H9 (cell line): ENCODE data around the gene LYST. TPM values are rescaled to one million over a fixed set of nuclear protein-coding genes. Genes with fewer than 3 reads are reported as not detected.

Source experiments
- DNase-seq: peaks from one replicate; pipeline ENCODE4 v3.0.0-alpha.2; 2017
- H2AFZ ChIP-seq: one replicate; pipeline ENCODE4 v1.6.1; 2013; ENCODE audit warnings: mild to moderate bottlenecking, low read length, control low read depth, moderate library complexity
- H2AK5ac ChIP-seq: 2 replicates; pipeline ENCODE4 v1.6.1; 2013; ENCODE audit warnings: low read length, control low read depth, mixed read lengths; ENCODE audit not compliant: insufficient read length
- H2BK120ac ChIP-seq: one replicate; pipeline ENCODE4 v1.6.1; 2013; ENCODE audit warnings: low read depth, mild to moderate bottlenecking, low read length, control low read depth, inconsistent platforms; ENCODE audit not compliant: poor library complexity, severe bottlenecking
- H2BK12ac ChIP-seq: 2 replicates; pipeline ENCODE4 v1.6.1; 2013; ENCODE audit warnings: low read length, control low read depth, mixed read lengths, low read depth; ENCODE audit not compliant: insufficient read length
- H2BK15ac ChIP-seq: 2 replicates; pipeline ENCODE4 v1.6.1; 2013; ENCODE audit warnings: low read depth, low read length, control low read depth
- H2BK20ac ChIP-seq: one replicate; pipeline ENCODE4 v1.6.1; 2013; ENCODE audit warnings: low read depth, mild to moderate bottlenecking, low read length, control low read depth, inconsistent platforms; ENCODE audit not compliant: poor library complexity, severe bottlenecking
- H2BK5ac ChIP-seq: 2 replicates; pipeline ENCODE4 v1.6.1; 2013; ENCODE audit warnings: low read length, control low read depth, mixed read lengths; ENCODE audit not compliant: insufficient read length
- H3K14ac ChIP-seq: 2 replicates; pipeline ENCODE4 v1.6.1; 2013; ENCODE audit warnings: low read length, control low read depth; ENCODE audit not compliant: insufficient read depth
- H3K18ac ChIP-seq: 2 replicates; pipeline ENCODE4 v1.6.1; 2013; ENCODE audit warnings: low read depth, mild to moderate bottlenecking, mixed read lengths, low read length, control low read depth; ENCODE audit not compliant: insufficient read length
- H3K23ac ChIP-seq: 2 replicates; pipeline ENCODE4 v1.6.1; 2013; ENCODE audit warnings: low read length, control low read depth, mixed read lengths, low read depth; ENCODE audit not compliant: insufficient read length
- H3K23me2 ChIP-seq: 2 replicates; pipeline ENCODE4 v1.6.1; 2013; ENCODE audit warnings: low read depth, mild to moderate bottlenecking, mixed read lengths, low read length, control low read depth; ENCODE audit not compliant: insufficient read length, poor library complexity, severe bottlenecking
- H3K27ac ChIP-seq: 2 replicates; pipeline ENCODE4 v1.5.1; 2013; ENCODE audit warnings: low read length, control low read depth, mixed read lengths, low read depth; ENCODE audit not compliant: insufficient read length
- H3K27me3 ChIP-seq: 2 replicates; pipeline ENCODE4 v1.6.1; 2013; ENCODE audit warnings: low read length, control low read depth, inconsistent platforms; ENCODE audit not compliant: insufficient read depth
- H3K4ac ChIP-seq: 2 replicates; pipeline ENCODE4 v1.6.1; 2013; ENCODE audit warnings: low read depth, mild to moderate bottlenecking, control low read depth, inconsistent platforms, low read length, moderate library complexity
- H3K4me1 ChIP-seq: 2 replicates; pipeline ENCODE4 v1.6.1; 2013; ENCODE audit warnings: low read length, control low read depth, inconsistent platforms; ENCODE audit not compliant: insufficient read depth
- H3K4me2 ChIP-seq: 2 replicates; pipeline ENCODE4 v1.6.1; 2013; ENCODE audit warnings: low read length, control low read depth, mixed read lengths; ENCODE audit not compliant: insufficient read length, insufficient read depth
- H3K56ac ChIP-seq: 2 replicates; pipeline ENCODE4 v1.6.1; 2013; ENCODE audit warnings: low read depth, mild to moderate bottlenecking, mixed read lengths, low read length, control low read depth; ENCODE audit not compliant: insufficient read length
- H3K79me1 ChIP-seq: 2 replicates; pipeline ENCODE4 v1.6.1; 2013; ENCODE audit warnings: low read depth, mild to moderate bottlenecking, moderate library complexity, low read length, control low read depth, inconsistent platforms; ENCODE audit not compliant: insufficient read depth, poor library complexity, severe bottlenecking
- H3K79me2 ChIP-seq: 2 replicates; pipeline ENCODE4 v1.6.1; 2013; ENCODE audit warnings: low read length, control low read depth, inconsistent platforms; ENCODE audit not compliant: insufficient read depth
- H3K9ac ChIP-seq: 2 replicates; pipeline ENCODE4 v1.6.1; 2013; ENCODE audit warnings: low read length, control low read depth, mixed read lengths; ENCODE audit not compliant: insufficient read length; ENCODE audit errors: extremely low read depth
- H3K9me3 ChIP-seq: one replicate; pipeline ENCODE4 v1.6.1; 2013; ENCODE audit warnings: low read depth, low read length, inconsistent platforms; ENCODE audit not compliant: control insufficient read depth
- H3T11ph ChIP-seq: one replicate; pipeline ENCODE4 v1.6.1; 2013; ENCODE audit warnings: mild to moderate bottlenecking, low read length, control low read depth, inconsistent platforms
- H4K20me1 ChIP-seq: one replicate; pipeline ENCODE4 v1.6.1; 2013; ENCODE audit not compliant: control insufficient read depth, insufficient read length, insufficient read depth
- H4K5ac ChIP-seq: 2 replicates; pipeline ENCODE4 v1.6.1; 2013; ENCODE audit warnings: low read depth, mild to moderate bottlenecking, mixed read lengths, low read length, control low read depth; ENCODE audit not compliant: insufficient read length
- H4K8ac ChIP-seq: replicated peaks from 2 replicates; pipeline ENCODE4 v1.6.1; 2013; ENCODE audit warnings: low read length, control low read depth, mixed read lengths, low read depth; ENCODE audit not compliant: insufficient read length
- H4K91ac ChIP-seq: 2 replicates; pipeline ENCODE4 v1.6.1; 2013; ENCODE audit warnings: low read depth, mild to moderate bottlenecking, moderate library complexity, mixed read lengths, low read length, control low read depth; ENCODE audit not compliant: insufficient read length
- H3K27ac Mint-ChIP-seq, 3 experiments: 2 replicates in 2 of 3; 3 replicates in 1 of 3; pipeline ENCODE4 v1.8.0; 2020 to 2021; ENCODE audit warnings: mixed read lengths in 3 of 3, mild to moderate bottlenecking in 1 of 3, moderate library complexity in 1 of 3
- H3K27me3 Mint-ChIP-seq: 2 replicates; pipeline ENCODE4 v1.8.0; 2021; ENCODE audit warnings: low read depth, mild to moderate bottlenecking, moderate library complexity, mixed read lengths
- H3K36me3 Mint-ChIP-seq, 3 experiments: 2 replicates in 2 of 3; 3 replicates in 1 of 3; pipeline ENCODE4 v1.8.0; 2020 to 2021; ENCODE audit warnings: low read depth in 3 of 3, mixed read lengths in 3 of 3; ENCODE audit not compliant: insufficient read depth in 1 of 3
- H3K4me1 Mint-ChIP-seq, 2 experiments: 2 replicates each; pipeline ENCODE4 v1.8.0; 2020; ENCODE audit warnings: mixed read lengths in 2 of 2
- H3K4me3 Mint-ChIP-seq, 2 experiments: 2 replicates in 1 of 2; 3 replicates in 1 of 2; pipeline ENCODE4 v1.8.0; 2020 to 2021; ENCODE audit warnings: mild to moderate bottlenecking in 2 of 2, mixed read lengths in 2 of 2, moderate library complexity in 1 of 2
- H3K9me3 Mint-ChIP-seq, 2 experiments: 2 replicates in 1 of 2; 3 replicates in 1 of 2; pipeline ENCODE4 v1.8.0; 2020; ENCODE audit warnings: mild to moderate bottlenecking in 2 of 2, mixed read lengths in 2 of 2, moderate library complexity in 1 of 2
- CTCF ChIP-seq: fragments of 200-600 bp; sonication (generic); conservative IDR thresholded peaks from 3 replicates; pipeline ENCODE4 v1.8.0; 2021; ENCODE audit warnings: antibody characterized with exemption, mild to moderate bottlenecking
- WGBS: extraction: QIAGEN DNeasy Blood & Tissue Kit; methylation state at CpG from one replicate; pipeline ENCODE4 v1.1.7; 2013; ENCODE audit warnings: missing lambda C conversion rate, low lambda C conversion rate, mixed read lengths; ENCODE audit not compliant: insufficient read length; ENCODE audit errors: extremely low coverage; 5-methylcytosine and 5-hydroxymethylcytosine counted together
- total RNA-seq: library from RNA; stranded (reverse); gene quantifications from 2 replicates; pipeline ENCODE4 v1.2.1, GENCODE V29; 2021

LYST gene
- total RNA-seq, 1 experiment from 2014 or later = 0.13 TPM

- Histone ChIP-seq H2AK5ac (no peak overlapping the region), H2BK20ac (no peak overlapping the region), H2BK15ac (no peak overlapping the region), H3K4ac (no peak overlapping the region), H4K20me1 (no peaks in the 10 kb centered on the region), H3K79me2 (peaks cover 5% of the 10 kb centered on the region; the same call in 1 of the 2 replicates), H2BK5ac (no peak overlapping the region), H3K18ac (no peak overlapping the region), H3K23me2 (no peaks in the 10 kb centered on the region), H3K27ac (no peak overlapping the region), H2BK120ac (no peak overlapping the region), H4K8ac (no peak overlapping the region), H2BK12ac (no peak overlapping the region), H4K91ac (no peak overlapping the region), H3K4me2 (no peak overlapping the region), H3K4me1 (peaks cover 18% of the 10 kb centered on the region), H3K9me3 (no peaks in the 10 kb centered on the region), H3K56ac (no peak overlapping the region), H3T11ph (no peak overlapping the region), H2AFZ (no peak overlapping the region), H3K14ac (no peak overlapping the region), H3K79me1 (peaks cover 3% of the 10 kb centered on the region), H3K27me3 (no peaks in the 10 kb centered on the region), H3K9ac (no peak overlapping the region), H3K23ac (no peak overlapping the region), H4K5ac (no peak overlapping the region)
- Mint-ChIP-seq H3K27ac (peak overlapping the region in 1 of 3 experiments; percentile 36; a peak in 2 of 7 replicates), H3K27me3 (no peaks in the 10 kb centered on the region), H3K9me3 (no peaks in the 10 kb centered on the region), H3K4me1 (peaks cover 39 to 42% of the 10 kb centered on the region in 2 experiments), H3K4me3 (no peak overlapping the region; a peak in 1 of 5 replicates), H3K36me3 (0 out of 7 replicates have a peak, but pooled peaks cover 0 to 3% (median 0%) of the 10 kb centered on the region in 3 experiments)
- no CpG with 5 or more reads among the region's 10 CpGs for WGBS
- no peak for TF ChIP-seq CTCF
- DNase-seq = no peak
Measured at GRCh38 chr1:235628316-235629005, 238.2 kb downstream of the LYST start.
